SK-N-SH treated with all-trans-retinoic acid at 6 μM for 48 hours (cell line): ENCODE measurements around the gene PLN.

Experiments
- ARNTL ChIP-seq: fragments of 450-650 bp; formaldehyde crosslinking; IDR thresholded peaks from 2 replicates; pipeline ENCODE4 v1.5.0; 2020; ENCODE audit warnings: low read depth, mild to moderate bottlenecking, moderate library complexity, borderline replicate concordance
- BACH2 ChIP-seq: fragments of 250-450 bp; sonication (Bioruptor Pico); IDR thresholded peaks from 2 replicates; pipeline ENCODE4 v1.9.0; 2021; ENCODE audit warnings: mild to moderate bottlenecking, borderline replicate concordance
- CREB5 ChIP-seq: fragments of 250-450 bp; sonication (Bioruptor Pico); IDR thresholded peaks from 2 replicates; pipeline ENCODE4 v1.5.1; 2020; ENCODE audit warnings: low read depth, mild to moderate bottlenecking, moderate library complexity
- PPARA ChIP-seq: fragments of 250-450 bp; sonication (Bioruptor Pico); IDR thresholded peaks from 2 replicates; pipeline ENCODE4 v1.5.0; 2020; ENCODE audit warnings: mild to moderate bottlenecking, borderline replicate concordance
- TOX ChIP-seq: fragments of 250-450 bp; sonication (Bioruptor Pico); IDR thresholded peaks from 2 replicates; pipeline ENCODE4 v1.8.0; 2021; ENCODE audit warnings: mild to moderate bottlenecking, moderate library complexity, borderline replicate concordance
- TSHZ2 ChIP-seq: fragments of 250-450 bp; sonication (Bioruptor Pico); IDR thresholded peaks from 2 replicates; pipeline ENCODE4 v1.5.0; 2020; ENCODE audit warnings: mild to moderate bottlenecking, moderate library complexity
- ZNF565 ChIP-seq: fragments of 450-650 bp; formaldehyde crosslinking; conservative IDR thresholded peaks from 2 replicates; pipeline ENCODE4 v1.5.0; 2020; ENCODE audit warnings: low read depth, mild to moderate bottlenecking, moderate library complexity
- TF ChIP-seq, protein P1 (sequence below): fragments of 250-450 bp; sonication (Bioruptor Pico); IDR thresholded peaks from 2 replicates; pipeline ENCODE4 v1.8.0; 2021; ENCODE audit warnings: low read depth, mild to moderate bottlenecking, moderate library complexity, borderline replicate concordance

DNA sequence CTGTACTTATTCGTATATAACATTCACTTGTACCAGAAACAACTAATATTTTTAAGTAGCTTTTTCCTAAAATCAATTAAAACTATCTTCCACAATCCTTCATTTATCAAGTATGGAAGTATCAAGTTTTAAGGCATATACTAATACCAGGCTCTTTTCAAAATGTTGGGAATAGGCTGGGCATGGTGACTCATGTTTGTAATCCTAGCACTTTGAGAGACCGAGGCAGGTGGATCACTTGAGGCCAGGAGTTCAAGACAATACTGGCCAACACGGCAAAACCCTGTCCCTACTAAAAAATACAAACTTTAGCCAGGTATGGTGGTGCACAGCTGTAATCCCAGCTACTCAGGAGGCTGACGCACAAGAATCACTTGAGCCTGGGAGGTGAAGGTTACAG, 25.7 kb upstream of the PLN start:
- no peak for TF ChIP-seq ARNTL
- TF ChIP-seq, protein P1, sequence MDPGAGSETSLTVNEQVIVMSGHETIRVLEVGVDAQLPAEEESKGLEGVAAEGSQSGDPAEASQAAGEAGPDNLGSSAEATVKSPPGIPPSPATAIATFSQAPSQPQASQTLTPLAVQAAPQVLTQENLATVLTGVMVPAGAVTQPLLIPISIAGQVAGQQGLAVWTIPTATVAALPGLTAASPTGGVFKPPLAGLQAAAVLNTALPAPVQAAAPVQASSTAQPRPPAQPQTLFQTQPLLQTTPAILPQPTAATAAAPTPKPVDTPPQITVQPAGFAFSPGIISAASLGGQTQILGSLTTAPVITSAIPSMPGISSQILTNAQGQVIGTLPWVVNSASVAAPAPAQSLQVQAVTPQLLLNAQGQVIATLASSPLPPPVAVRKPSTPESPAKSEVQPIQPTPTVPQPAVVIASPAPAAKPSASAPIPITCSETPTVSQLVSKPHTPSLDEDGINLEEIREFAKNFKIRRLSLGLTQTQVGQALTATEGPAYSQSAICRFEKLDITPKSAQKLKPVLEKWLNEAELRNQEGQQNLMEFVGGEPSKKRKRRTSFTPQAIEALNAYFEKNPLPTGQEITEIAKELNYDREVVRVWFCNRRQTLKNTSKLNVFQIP (CRISPR knock-in tag): no peak
- no peak for TF ChIP-seq TSHZ2 (CRISPR knock-in tag)
- TF ChIP-seq BACH2 (CRISPR knock-in tag): no peak
- no peak for TF ChIP-seq CREB5 (CRISPR knock-in tag)
- TF ChIP-seq ZNF565 (CRISPR knock-in tag): no peak
- TF ChIP-seq TOX (CRISPR knock-in tag): no peak
- TF ChIP-seq PPARA (CRISPR knock-in tag): no peak
